GM18499 (cell line): Measurements from ENCODE around the gene EIF1AD.
"Not testable (repeated sequence)": the region's sequence is repeated elsewhere in the genome, so short reads cannot be mapped to it uniquely, and the experiment has no call there.

Experiments used
- ATAC-seq: cut with Tn5 transposase; IDR thresholded peaks from one replicate; pipeline ENCODE4 v1.9.1; 2021; ENCODE audit warnings: moderate number of reproducible peaks; ENCODE audit not compliant: insufficient read depth, unreplicated experiment

The EIF1AD gene

GRCh38 chr11:65973439-65974110, 28.4 kb downstream of the EIF1AD start:
- no peak for ATAC-seq

GRCh38 chr11:65972116-65972515, 29.8 kb downstream of the EIF1AD start:
- no peak for ATAC-seq

- ATAC-seq = no peak
Observed at GRCh38 chr11:65968600-65969482, 33.1 kb downstream of the EIF1AD start.

GRCh38 chr11:65967329-65967934, 34.5 kb downstream of the EIF1AD start:
- no peak for ATAC-seq

GRCh38 chr11:65965986-65966762, 35.8 kb downstream of the EIF1AD start:
- no peak for ATAC-seq

- no peak for ATAC-seq
Observed at GRCh38 chr11:65964906-65965305, 37.1 kb downstream of the EIF1AD start.

- ATAC-seq = no peak
Observed at GRCh38 chr11:65962141-65962564, 39.8 kb downstream of the EIF1AD start.

- peak; percentile 55 for ATAC-seq
Observed at GRCh38 chr11:65961267-65962140, 40.5 kb downstream of the EIF1AD start, which contains the start of gene SART1. Gene SART1 (plus strand): TSS chr11:65961734. CDS start chr11:65961781, 47 bp downstream.

GRCh38 chr11:65960824-65961266, 41.1 kb downstream of the EIF1AD start:
- ATAC-seq = no peak

GRCh38 chr11:65958774-65959420, 43.1 kb downstream of the EIF1AD start:
- ATAC-seq = no peak

- ATAC-seq = no peak
Observed at GRCh38 chr11:65958291-65958690, 43.7 kb downstream of the EIF1AD start.

GRCh38 chr11:65954771-65955170, 47.2 kb downstream of the EIF1AD start:
- no peak for ATAC-seq

- no peak for ATAC-seq
Observed at GRCh38 chr11:65953471-65953870, 48.5 kb downstream of the EIF1AD start.

- ATAC-seq = no peak
Observed at GRCh38 chr11:65952052-65952521, 49.9 kb downstream of the EIF1AD start.

GRCh38 chr11:65951641-65952040, 50.3 kb downstream of the EIF1AD start:
- not testable (repeated sequence) for ATAC-seq

- not testable (repeated sequence) for ATAC-seq
Observed at GRCh38 chr11:65950711-65951110, 51.2 kb downstream of the EIF1AD start.

GRCh38 chr11:65947603-65948125, 54.3 kb downstream of the EIF1AD start:
- ATAC-seq = no peak

- ATAC-seq = no peak
Observed at GRCh38 chr11:65947133-65947532, 54.8 kb downstream of the EIF1AD start.
